Activated B cell treated with CpG ODN at 0.5 μM for 24 hours (primary cell): Measurements from ENCODE around the gene TMEM182. TPM values are rescaled to one million over a fixed set of nuclear protein-coding genes. Genes with fewer than 3 reads are reported as not detected.

Experiments used
- ATAC-seq: fragments of 200-7000 bp; cut with Tn5 transposase; one replicate; pipeline ENCODE4 v1.10.0; 2021; ENCODE audit warnings: low read depth, mild to moderate bottlenecking, moderate library complexity
- CTCF ChIA-PET: fragments of 350-600 bp; sonication (Branson Sonifier 250); formaldehyde crosslinking; loops from one replicate; lab custom pipeline; 2021; ENCODE audit warnings: antibody characterized with exemption; lab: Charles Lee
- POLR2A ChIA-PET: fragments of 350-600 bp; sonication (Branson Sonifier 250); formaldehyde crosslinking; loops from one replicate; lab custom pipeline; 2021; ENCODE audit warnings: antibody characterized with exemption; lab: Charles Lee
- DNase-seq: peaks from one replicate; pipeline ENCODE4 v3.0.0; 2022
- H3K27ac Mint-ChIP-seq: one replicate; pipeline ENCODE4 v1.8.0; 2020; ENCODE audit warnings: mixed read lengths
- H3K27me3 Mint-ChIP-seq: one replicate; pipeline ENCODE4 v1.8.0; 2021; ENCODE audit warnings: mixed read lengths
- H3K36me3 Mint-ChIP-seq: one replicate; pipeline ENCODE4 v1.8.0; 2021; ENCODE audit warnings: low read depth, mixed read lengths
- H3K4me1 Mint-ChIP-seq: one replicate; pipeline ENCODE4 v1.8.0; 2021; ENCODE audit warnings: mixed read lengths
- H3K4me3 Mint-ChIP-seq: one replicate; pipeline ENCODE4 v1.8.0; 2020; ENCODE audit warnings: mild to moderate bottlenecking, mixed read lengths
- H3K9me3 Mint-ChIP-seq: one replicate; pipeline ENCODE4 v1.8.0; 2020; ENCODE audit warnings: mixed read lengths
- intact Hi-C: fragments of 100-400 bp; cut with micrococcal nuclease; formaldehyde crosslinking; loops from one replicate; pipeline ENCODE4 v1.15.1; 2024
- total RNA-seq: library from RNA; stranded (reverse); gene quantifications from 2 replicates; pipeline ENCODE4 v1.2.3, GENCODE V29; 2022
- TF ChIP-seq, protein P1 (sequence below): fragments of 200-600 bp; IDR thresholded peaks from one replicate; pipeline ENCODE4 v1.8.0; 2022; ENCODE audit warnings: antibody characterized with exemption, mild to moderate bottlenecking

TMEM182 gene
- total RNA-seq, 1 donor from 2014 or later = 3.1 TPM

DNA sequence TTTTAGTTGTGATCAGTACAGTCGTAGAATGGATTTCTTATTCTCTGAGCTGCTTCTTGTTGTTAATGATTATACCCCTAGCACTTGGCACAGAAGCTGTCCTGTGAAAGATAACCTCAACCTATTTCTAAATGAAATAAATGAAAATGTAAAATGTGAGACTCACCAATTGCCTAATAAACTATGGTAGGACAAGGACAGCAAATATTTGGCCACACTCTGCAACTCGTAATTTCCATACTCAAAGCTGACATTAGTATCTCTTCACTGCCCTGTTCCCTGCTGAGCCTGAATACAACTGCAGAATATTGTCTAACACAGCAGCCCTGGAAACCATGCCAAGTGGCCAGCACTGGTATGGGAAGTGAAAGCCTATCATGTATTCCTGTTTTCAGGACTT lies 34.5 kb downstream of the TMEM182 start:
- intact Hi-C loops = no loop called here
- TF ChIP-seq, protein P1, sequence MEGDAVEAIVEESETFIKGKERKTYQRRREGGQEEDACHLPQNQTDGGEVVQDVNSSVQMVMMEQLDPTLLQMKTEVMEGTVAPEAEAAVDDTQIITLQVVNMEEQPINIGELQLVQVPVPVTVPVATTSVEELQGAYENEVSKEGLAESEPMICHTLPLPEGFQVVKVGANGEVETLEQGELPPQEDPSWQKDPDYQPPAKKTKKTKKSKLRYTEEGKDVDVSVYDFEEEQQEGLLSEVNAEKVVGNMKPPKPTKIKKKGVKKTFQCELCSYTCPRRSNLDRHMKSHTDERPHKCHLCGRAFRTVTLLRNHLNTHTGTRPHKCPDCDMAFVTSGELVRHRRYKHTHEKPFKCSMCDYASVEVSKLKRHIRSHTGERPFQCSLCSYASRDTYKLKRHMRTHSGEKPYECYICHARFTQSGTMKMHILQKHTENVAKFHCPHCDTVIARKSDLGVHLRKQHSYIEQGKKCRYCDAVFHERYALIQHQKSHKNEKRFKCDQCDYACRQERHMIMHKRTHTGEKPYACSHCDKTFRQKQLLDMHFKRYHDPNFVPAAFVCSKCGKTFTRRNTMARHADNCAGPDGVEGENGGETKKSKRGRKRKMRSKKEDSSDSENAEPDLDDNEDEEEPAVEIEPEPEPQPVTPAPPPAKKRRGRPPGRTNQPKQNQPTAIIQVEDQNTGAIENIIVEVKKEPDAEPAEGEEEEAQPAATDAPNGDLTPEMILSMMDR = no peak
- H3K4me1 Mint-ChIP-seq = no peaks in the 10 kb centered on the region
- CTCF ChIA-PET = interaction anchor here (1.3 kb wide), 1 partner anchor 9 kb away, joined by 4 read pairs; no protein-coding TSS in a partner anchor
- DNase-seq = no peak
- H3K27ac Mint-ChIP-seq = no peak overlapping the region
- H3K4me3 Mint-ChIP-seq = no peak overlapping the region
- peaks cover 30% of the 10 kb centered on the region for H3K9me3 Mint-ChIP-seq
- ATAC-seq = no peak
- no peaks in the 10 kb centered on the region for H3K27me3 Mint-ChIP-seq
- H3K36me3 Mint-ChIP-seq = peaks cover 39% of the 10 kb centered on the region
- POLR2A ChIA-PET = no interaction called here

- TF ChIP-seq, protein P1 = no peak
- Mint-ChIP-seq H3K27me3 (no peaks in the 10 kb centered on the region), H3K36me3 (peaks cover 48% of the 10 kb centered on the region), H3K9me3 (peaks cover 39% of the 10 kb centered on the region), H3K4me3 (no peak overlapping the region), H3K27ac (no peak overlapping the region), H3K4me1 (no peaks in the 10 kb centered on the region)
- intact Hi-C loops = no loop called here
- ATAC-seq = no peak
- POLR2A ChIA-PET = no interaction called here
- CTCF ChIA-PET = no interaction called here
- no peak for DNase-seq
Measured at GRCh38 chr2:102797486-102797885, 35.7 kb downstream of the TMEM182 start.

- DNase-seq (no peak), ATAC-seq (no peak)
- H3K27me3 Mint-ChIP-seq = no peaks in the 10 kb centered on the region
- H3K36me3 Mint-ChIP-seq = peaks cover 55% of the 10 kb centered on the region
- H3K9me3 Mint-ChIP-seq = peaks cover 41% of the 10 kb centered on the region
- POLR2A ChIA-PET = no interaction called here
- H3K4me3 Mint-ChIP-seq = no peak overlapping the region
- intact Hi-C loops = no loop called here
- no peak overlapping the region for H3K27ac Mint-ChIP-seq
- H3K4me1 Mint-ChIP-seq = no peaks in the 10 kb centered on the region
- CTCF ChIA-PET = no interaction called here
- TF ChIP-seq, protein P1 = no peak
Measured at GRCh38 chr2:102798181-102798580, 36.4 kb downstream of the TMEM182 start.

- Mint-ChIP-seq H3K27ac (no peak overlapping the region), H3K9me3 (peaks cover 40% of the 10 kb centered on the region), H3K27me3 (no peaks in the 10 kb centered on the region), H3K4me1 (no peaks in the 10 kb centered on the region), H3K4me3 (no peak overlapping the region), H3K36me3 (peaks cover 69% of the 10 kb centered on the region)
- POLR2A ChIA-PET = no interaction called here
- TF ChIP-seq, protein P1 = no peak
- ATAC-seq (no peak), DNase-seq (no peak)
- CTCF ChIA-PET = no interaction called here
- intact Hi-C loops = no loop called here
Measured at GRCh38 chr2:102801098-102801718, 39.4 kb downstream of the TMEM182 start.

DNA sequence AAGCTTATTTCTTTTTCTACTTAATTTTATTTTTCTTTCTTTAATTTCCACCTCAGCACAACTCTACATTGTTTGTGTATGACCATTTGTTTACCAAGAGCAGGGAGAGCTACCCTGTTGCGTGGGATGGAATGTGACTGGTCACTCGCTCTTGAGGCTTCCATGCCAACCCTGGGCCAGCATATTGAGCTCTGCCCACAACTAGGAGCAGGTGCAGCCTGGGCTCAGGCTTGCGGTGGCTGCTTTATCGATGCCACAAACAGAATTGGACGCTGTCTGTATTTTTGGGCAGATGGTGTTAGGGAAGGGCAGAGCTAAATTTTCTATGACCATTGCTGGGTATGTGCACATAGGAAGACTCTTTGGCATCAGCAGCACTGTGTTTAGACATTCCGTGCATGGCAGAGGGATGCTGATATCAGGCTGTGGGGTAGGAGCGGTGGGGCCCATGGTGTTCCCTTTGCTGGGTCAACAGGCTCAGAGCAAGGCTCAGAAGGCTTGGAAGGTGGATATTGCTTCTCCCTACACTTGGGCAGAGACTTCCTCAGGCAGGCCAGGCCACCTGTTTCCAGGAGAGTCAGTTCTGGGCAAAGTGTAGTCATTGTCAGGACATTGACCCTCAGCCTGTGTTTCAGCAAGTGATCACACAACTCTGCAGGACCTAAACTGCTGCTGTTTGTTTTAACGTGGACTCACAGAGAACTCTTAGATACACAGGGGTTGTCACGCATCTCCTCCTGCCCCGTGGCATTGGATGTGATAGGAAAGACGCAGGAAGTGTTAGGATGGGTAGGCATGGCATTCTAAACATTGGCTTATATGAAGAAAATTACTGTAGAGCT lies 40.2 kb downstream of the TMEM182 start:
- CTCF ChIA-PET = no interaction called here
- POLR2A ChIA-PET = no interaction called here
- no peak for DNase-seq
- no peak overlapping the region for H3K27ac Mint-ChIP-seq
- H3K4me1 Mint-ChIP-seq = no peaks in the 10 kb centered on the region
- peaks cover 69% of the 10 kb centered on the region for H3K36me3 Mint-ChIP-seq
- intact Hi-C loops = no loop called here
- H3K9me3 Mint-ChIP-seq = peaks cover 40% of the 10 kb centered on the region
- TF ChIP-seq, protein P1 = no peak
- no peak for ATAC-seq
- no peak overlapping the region for H3K4me3 Mint-ChIP-seq
- H3K27me3 Mint-ChIP-seq = no peaks in the 10 kb centered on the region
